Iris pigment epithelial cell (primary cell): ENCODE results near the gene G6PC2.
A peak's percentile ranks its signal among the peaks of the same experiment; 100 is the strongest.
"Not testable (repeated sequence)": the region's sequence is repeated elsewhere in the genome, so short reads cannot be mapped to it uniquely, and the experiment has no call there.

Experiments used
- DNase-seq: peaks from one replicate; pipeline ENCODE4 v3.0.0-alpha.2; 2011; ENCODE audit warnings: low read depth

The G6PC2 gene

GRCh38 chr2:168901003-168901402 is at the start of gene G6PC2:
Gene G6PC2 (plus strand): TSS chr2:168901291. CDS start chr2:168901332, 41 bp downstream.
- DNase-seq, result no peak

DNA sequence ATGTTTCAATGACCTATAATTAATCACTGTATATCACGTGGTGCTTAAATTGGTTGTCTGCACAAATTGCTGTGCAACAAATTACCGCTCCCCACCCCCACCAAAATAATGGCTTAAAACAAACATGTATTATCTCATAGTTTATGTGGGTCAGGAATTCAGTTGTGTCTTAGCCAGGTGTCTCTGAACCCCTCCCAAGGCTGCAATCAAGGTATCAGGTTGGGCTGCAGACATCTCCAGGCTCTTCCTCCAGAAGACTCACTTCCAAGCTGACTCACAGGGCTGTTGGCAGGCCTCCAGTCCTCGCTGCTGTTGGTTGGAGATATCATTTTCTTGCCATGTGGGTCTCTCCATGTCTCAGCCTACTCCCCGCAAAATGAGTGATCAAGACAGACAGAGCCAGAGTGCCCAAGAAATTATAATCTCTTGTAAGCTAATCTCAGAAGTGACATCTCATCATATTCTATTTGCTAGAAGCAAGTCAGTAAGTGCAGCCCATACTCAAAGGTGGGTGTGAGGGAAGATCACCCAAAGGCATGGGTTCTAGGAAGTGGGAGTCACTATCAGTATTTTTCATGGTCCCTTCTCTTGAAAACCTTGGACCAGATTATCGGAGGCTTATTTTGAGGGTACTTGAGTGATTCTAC is 49.3 kb upstream of the G6PC2 start:
- DNase-seq, result peak; percentile 91

DNA sequence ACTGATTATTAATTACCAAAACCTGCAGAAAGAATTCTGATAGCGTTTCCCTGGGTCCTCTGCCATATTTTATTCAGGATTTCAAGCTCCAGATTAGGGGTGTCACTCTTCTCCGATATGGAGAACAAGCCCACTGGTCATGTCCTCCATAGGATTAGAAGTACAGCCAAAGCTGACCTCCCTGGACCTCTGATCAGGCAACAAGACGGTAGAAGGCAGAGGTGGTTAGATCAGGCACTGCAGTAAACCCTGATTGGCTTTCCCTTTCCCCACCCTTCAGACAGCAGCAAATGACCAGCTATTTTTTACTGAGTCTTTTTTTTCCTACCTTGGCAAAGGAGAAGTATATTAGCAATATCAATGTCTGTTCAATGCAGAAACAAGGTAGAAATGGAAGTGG is 48.6 kb upstream of the G6PC2 start:
- DNase-seq, result no peak

- no peak for DNase-seq
These were observed 47.6 kb upstream of the G6PC2 start for GRCh38 chr2:168853471-168853870.

DNA sequence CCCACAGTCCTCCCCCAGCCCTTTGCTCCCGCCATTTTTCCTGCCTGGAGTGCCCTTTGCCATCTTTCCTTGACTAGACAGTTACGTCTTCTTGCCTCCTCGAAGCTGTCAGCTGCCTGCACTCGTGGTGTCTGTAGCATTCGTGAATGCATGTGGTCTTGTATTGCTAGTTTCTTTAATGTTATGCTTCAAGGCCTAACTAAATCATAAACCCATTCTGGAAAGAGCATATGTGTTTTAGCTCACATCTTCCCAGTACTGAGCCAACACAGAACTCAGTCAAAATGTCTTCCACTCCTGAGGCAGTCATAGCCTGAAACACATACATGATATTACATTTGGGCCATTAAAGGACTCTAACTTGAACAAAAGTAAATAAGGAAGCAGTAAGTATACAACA is 46.4 kb upstream of the G6PC2 start:
- no peak for DNase-seq

DNA sequence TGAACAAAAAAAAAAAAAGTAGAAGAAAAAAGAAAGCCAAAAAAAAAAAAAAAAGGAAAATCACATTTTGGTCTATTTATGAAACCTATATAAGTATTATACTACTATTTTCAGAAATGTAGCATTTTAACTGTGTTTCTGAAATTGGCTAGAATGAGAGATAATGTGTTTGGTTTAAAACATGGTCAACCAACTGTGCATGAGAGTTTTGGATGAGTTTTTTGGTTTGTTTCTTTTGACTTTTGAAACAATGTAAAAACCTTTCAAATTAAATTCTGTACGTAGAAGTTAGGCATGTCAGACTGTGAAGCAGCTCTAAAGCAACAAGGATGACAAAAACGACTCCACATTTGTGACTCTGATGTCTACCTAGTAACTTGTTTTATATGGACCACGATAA is 45.5 kb upstream of the G6PC2 start:
- no peak for DNase-seq

DNA sequence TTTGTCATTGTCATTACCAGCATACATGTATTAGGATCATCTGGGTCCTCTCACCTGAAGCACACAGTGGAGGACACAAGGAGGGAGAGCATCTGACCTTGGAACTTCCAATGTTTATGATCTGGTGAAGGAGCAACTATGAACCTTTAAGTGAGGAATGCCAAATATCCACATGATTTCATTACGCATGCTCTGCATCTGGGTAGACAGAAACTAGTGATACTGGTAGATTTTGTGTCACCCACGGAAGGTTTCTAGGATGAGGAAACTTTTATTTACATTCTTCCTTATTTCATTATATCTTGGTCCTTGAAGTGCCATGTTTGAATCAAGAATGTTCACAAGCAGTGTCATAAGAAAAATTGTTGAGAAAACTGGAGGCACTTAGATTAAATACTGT is 42.9 kb upstream of the G6PC2 start:
- DNase-seq, result peak; percentile 6

DNA sequence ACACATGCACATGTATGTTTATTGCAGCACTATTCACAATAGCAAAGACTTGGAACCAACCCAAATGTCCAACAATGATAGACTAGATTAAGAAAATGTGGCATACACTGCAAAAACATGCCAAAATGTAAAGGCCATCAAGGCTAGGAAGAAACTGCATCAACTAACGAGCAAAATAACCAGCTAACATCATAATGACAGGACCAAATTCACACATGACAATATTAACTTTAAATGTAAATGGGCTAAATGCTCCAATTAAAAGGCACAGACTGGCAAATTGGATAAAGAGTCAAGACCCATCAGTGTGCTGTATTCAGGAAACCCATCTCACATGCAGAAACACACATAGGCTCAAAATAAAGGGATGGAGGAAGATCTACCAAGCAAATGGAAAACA is 33.9 kb upstream of the G6PC2 start:
- not testable (repeated sequence) for DNase-seq

- DNase-seq, result not testable (repeated sequence)
These were observed 30.7 kb upstream of the G6PC2 start for GRCh38 chr2:168870369-168870768.

GRCh38 chr2:168870824-168871223 is 30.3 kb upstream of the G6PC2 start:
- DNase-seq, result not testable (repeated sequence)

DNA sequence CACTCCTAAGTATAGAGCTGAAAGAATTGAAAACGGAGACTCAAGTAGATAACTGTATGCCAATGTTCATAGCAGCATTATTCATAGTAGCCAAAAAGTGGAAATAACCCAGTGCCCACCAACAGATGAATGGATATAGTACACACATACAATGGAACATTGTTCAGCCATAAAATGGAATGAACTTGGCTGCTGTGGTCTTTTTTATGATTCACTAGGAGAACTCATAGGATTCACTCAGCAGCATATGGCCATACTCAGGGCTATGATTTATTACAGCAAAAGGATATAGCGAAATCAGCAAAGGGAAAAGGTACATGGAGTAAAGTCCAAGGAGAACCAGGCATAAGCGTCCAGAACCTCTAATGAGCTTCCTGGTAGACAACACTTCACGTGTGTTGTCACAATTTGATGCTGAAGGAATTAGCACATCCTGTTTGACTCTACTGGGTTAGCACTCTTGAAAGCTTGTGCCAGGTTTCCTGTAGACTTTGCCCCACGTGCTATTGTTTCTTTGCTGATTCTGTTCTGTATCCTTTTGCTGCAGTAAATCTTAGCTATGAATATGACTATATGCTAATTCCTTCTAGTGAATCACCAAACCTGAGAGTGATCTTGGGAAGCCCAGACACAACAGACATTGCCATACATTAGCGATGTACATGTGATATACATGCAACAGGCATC is 26.6 kb upstream of the G6PC2 start:
- no peak for DNase-seq

GRCh38 chr2:168882163-168882562 is 18.9 kb upstream of the G6PC2 start:
- DNase-seq, result not testable (repeated sequence)

GRCh38 chr2:168884975-168885374 is 16.1 kb upstream of the G6PC2 start:
- peak; percentile 12 for DNase-seq

- no peak for DNase-seq
These were observed 11.5 kb upstream of the G6PC2 start for GRCh38 chr2:168889635-168890005.

DNA sequence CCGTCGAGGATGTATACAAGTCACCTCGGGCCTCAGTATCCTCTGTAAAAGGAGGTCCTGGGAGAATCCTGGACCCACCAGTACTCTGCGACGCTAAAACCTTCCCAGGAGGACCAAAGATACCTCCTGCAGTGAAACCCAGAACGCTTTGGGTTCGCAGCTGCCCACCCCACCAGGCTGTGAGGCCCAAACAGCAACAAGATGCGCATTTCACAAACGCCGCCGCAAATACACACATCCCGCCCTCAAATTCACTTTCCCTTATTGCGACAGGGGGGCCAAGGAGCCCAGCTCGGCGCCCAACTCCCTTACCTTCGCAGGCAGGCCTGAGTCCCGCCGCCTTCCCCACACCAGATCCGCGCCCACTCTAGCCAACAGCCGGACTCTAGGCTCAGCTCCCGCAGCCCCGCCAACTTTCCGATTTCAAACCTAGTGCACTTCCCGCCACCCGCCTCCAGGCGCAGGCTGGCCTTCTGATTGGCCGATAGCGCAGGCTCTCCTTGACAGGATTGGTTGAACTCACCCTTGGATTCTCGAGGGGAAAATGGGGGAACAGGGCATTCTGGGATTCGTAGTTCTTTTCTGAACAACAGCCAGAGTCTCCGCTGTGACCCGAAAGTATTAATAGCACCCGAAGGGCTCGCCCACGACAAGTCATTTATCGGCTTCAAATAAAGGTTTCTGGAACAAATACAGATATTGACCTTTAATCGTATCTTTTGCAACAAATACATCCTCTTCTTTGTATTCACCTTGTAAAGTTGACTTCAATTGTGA is 10.9 kb upstream of the G6PC2 start, which contains the start of gene SPC25:
Gene SPC25 (minus strand): TSS at position 425 of the 777 bp plus-strand sequence. CDS start 911 bp downstream, outside the sequence.
- peak; percentile 86 for DNase-seq

- DNase-seq, result no peak
These were observed 8.8 kb upstream of the G6PC2 start for GRCh38 chr2:168892327-168892726.

- DNase-seq, result no peak
These were observed 7.0 kb upstream of the G6PC2 start for GRCh38 chr2:168894101-168894500.

DNA sequence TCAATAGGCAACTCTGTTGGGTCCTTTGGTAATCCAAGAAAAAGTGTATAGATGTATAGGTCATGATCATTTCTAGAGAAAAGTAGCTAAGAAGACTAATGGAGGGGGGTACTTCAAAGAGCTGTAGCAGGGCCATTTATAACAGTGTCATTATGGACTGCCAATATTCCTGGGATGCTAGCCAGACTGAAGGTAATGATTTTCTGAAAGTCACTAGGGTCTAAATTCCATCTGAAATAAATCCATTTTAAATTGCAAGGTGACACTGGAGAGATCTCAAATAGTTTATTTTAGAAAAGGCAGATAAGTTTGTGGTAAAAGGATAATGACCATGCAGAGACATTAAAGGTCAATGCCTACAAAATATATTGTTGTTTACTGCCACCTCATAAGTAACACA is 6.4 kb upstream of the G6PC2 start:
- no peak for DNase-seq

DNA sequence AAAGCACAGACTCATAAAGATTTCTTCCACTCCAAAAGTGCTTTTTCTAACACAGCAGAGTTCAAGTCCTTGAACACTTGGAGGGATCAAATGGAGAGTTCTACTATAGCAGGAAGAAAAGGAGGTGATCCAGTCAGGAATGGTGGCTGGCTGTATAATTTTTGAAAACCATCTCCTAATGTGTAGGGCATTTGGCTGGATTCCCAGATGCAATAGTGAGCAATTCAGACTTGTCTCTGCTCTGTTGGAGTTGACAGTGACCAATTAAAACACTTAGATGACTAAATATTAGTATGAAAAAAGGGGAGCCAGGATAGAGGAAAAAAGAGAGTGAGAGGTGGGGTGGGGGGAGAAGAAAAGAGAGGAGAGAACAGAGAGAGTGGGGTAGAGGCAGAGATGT is 5.3 kb upstream of the G6PC2 start:
- DNase-seq, result peak; percentile 12

- DNase-seq, result no peak
These were observed 4.3 kb upstream of the G6PC2 start for GRCh38 chr2:168896783-168897182.

DNA sequence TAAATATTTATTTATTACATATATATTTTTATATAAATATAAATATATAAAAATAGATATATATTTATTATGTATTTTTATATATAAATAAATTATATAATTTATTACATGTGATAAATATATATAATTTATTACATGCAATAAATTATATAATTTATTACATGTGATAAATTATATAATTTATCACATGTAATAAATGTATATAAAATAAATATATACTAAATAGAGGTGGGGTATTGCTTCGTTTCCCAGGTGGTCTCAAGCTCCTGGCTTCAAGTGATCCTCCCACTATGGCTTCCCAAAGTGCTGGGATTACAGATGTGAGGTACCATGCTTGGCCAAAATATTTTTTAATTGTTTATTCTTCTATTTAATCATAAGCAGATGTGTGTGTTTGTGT is 3.6 kb upstream of the G6PC2 start:
- no peak for DNase-seq

DNA sequence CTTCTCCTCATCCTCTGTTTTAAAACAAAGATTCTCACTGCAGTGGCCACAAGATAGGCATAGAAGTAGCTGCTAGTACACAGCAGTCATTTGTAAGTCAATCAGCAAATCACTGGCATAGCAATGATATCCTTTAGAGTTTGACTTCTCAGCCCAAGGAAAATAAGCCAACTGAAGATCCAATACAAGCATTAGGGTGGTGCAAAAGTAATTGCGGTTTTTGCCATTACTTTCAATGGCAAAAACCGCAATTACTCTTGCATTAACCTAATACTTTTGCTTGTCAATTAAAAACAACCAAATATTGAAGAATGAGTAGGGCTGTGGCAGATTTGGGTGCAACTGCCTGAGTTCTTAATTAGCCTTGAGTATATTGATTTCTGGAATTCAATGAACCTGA is 2.8 kb downstream of the G6PC2 start:
- no peak for DNase-seq

DNA sequence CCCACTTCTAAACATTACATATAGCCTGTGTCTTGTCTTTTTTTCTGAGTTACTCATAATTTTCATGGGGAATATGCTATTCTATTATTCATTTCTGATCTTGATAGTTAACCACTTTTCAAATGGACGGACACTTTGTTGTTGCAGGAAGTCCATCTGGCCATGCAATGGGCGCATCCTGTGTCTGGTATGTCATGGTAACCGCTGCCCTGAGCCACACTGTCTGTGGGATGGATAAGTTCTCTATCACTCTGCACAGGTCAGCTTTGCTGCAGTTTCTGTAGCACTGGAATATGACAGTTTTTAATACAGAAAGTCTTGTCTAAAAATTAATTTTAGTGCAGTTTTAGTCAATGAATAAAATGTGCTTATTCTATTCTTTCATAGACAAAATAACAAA is 3.3 kb downstream of the G6PC2 start:
- no peak for DNase-seq
